ENCODE measurements around the gene CC2D2A.

Gene CC2D2A

GRCh38 chr4:15545371-15545770 is 75.7 kb downstream of the CC2D2A start:
- TF ChIP-seq POLR2A (IDR thresholded peaks at IDR 0.05; ENCODE audit: low read length) (no peak), GATA1 (IDR thresholded peaks at IDR 0.05; ENCODE audit: low read depth, low read length) (no peak)
- no peak for DNase-seq

- no peak for DNase-seq
- TF ChIP-seq GATA1 (IDR thresholded peaks at IDR 0.05; ENCODE audit: low read depth, low read length) (no peak), POLR2A (IDR thresholded peaks at IDR 0.05; ENCODE audit: low read length) (no peak)
Observed at GRCh38 chr4:15547392-15547791, 77.7 kb downstream of the CC2D2A start.

- no peak for DNase-seq
- TF ChIP-seq GATA1 (IDR thresholded peaks at IDR 0.05; ENCODE audit: low read depth, low read length) (no peak), POLR2A (IDR thresholded peaks at IDR 0.05; ENCODE audit: low read length) (no peak)
Observed at GRCh38 chr4:15550491-15550890, 80.8 kb downstream of the CC2D2A start.

- TF ChIP-seq GATA1 (IDR thresholded peaks at IDR 0.05; ENCODE audit: low read depth, low read length), result no peak
- TF ChIP-seq POLR2A (IDR thresholded peaks at IDR 0.05; ENCODE audit: low read length), result no peak
- DNase-seq, result no peak
Observed at GRCh38 chr4:15551740-15552446, 82.2 kb downstream of the CC2D2A start.

GRCh38 chr4:15552557-15553362 is 83.1 kb downstream of the CC2D2A start:
- TF ChIP-seq GATA1 (IDR thresholded peaks at IDR 0.05; ENCODE audit: low read depth, low read length) (no peak), POLR2A (IDR thresholded peaks at IDR 0.05; ENCODE audit: low read length) (no peak)
- no peak for DNase-seq

- no peak for DNase-seq
- no peak for TF ChIP-seq POLR2A (IDR thresholded peaks at IDR 0.05; ENCODE audit: low read length)
- TF ChIP-seq GATA1 (IDR thresholded peaks at IDR 0.05; ENCODE audit: low read depth, low read length), result no peak
Observed at GRCh38 chr4:15556511-15557092, 86.9 kb downstream of the CC2D2A start.

- TF ChIP-seq POLR2A (IDR thresholded peaks at IDR 0.05; ENCODE audit: low read length) (no peak), GATA1 (IDR thresholded peaks at IDR 0.05; ENCODE audit: low read depth, low read length) (no peak)
- no peak for DNase-seq
Observed at GRCh38 chr4:15557786-15558550, 88.3 kb downstream of the CC2D2A start.

- TF ChIP-seq GATA1 (IDR thresholded peaks at IDR 0.05; ENCODE audit: low read depth, low read length) (no peak), POLR2A (IDR thresholded peaks at IDR 0.05; ENCODE audit: low read length) (no peak)
- DNase-seq, result no peak
Observed at GRCh38 chr4:15558561-15558960, 88.9 kb downstream of the CC2D2A start.

GRCh38 chr4:15562114-15562513 is 92.4 kb downstream of the CC2D2A start:
- no peak for DNase-seq
- no peak for TF ChIP-seq POLR2A (IDR thresholded peaks at IDR 0.05; ENCODE audit: low read length)
- no peak for TF ChIP-seq GATA1 (IDR thresholded peaks at IDR 0.05; ENCODE audit: low read depth, low read length)

- TF ChIP-seq POLR2A (IDR thresholded peaks at IDR 0.05; ENCODE audit: low read length) (no peak), GATA1 (IDR thresholded peaks at IDR 0.05; ENCODE audit: low read depth, low read length) (no peak)
- peak; percentile 20 to 58 for DNase-seq
Observed at GRCh38 chr4:15562623-15563022, 92.9 kb downstream of the CC2D2A start.

GRCh38 chr4:15563871-15564270 is 94.2 kb downstream of the CC2D2A start:
- TF ChIP-seq POLR2A (IDR thresholded peaks at IDR 0.05; ENCODE audit: low read length) (no peak), GATA1 (IDR thresholded peaks at IDR 0.05; ENCODE audit: low read depth, low read length) (no peak)
- no peak for DNase-seq

GRCh38 chr4:15568821-15569220 is 99.1 kb downstream of the CC2D2A start:
- DNase-seq, result no peak
- no peak for TF ChIP-seq GATA1 (IDR thresholded peaks at IDR 0.05; ENCODE audit: low read depth, low read length)
- no peak for TF ChIP-seq POLR2A (IDR thresholded peaks at IDR 0.05; ENCODE audit: low read length)

GRCh38 chr4:15569746-15570145 is 100.1 kb downstream of the CC2D2A start:
- TF ChIP-seq GATA1 (IDR thresholded peaks at IDR 0.05; ENCODE audit: low read depth, low read length) (no peak), POLR2A (IDR thresholded peaks at IDR 0.05; ENCODE audit: low read length) (no peak)

GRCh38 chr4:15575966-15576365 is 106.3 kb downstream of the CC2D2A start:
- TF ChIP-seq POLR2A (IDR thresholded peaks at IDR 0.05; ENCODE audit: low read length) (no peak), GATA1 (IDR thresholded peaks at IDR 0.05; ENCODE audit: low read depth, low read length) (no peak)
- DNase-seq, result no peak

More at GRCh38 chr4:15569746-15570145, 100.1 kb downstream of the CC2D2A start:
- DNase-seq, result no peak
